Right renal cortex interstitium (tissue), 3 donors: ENCODE measurements around the gene PLA2G7. TPM values are rescaled to one million over a fixed set of nuclear protein-coding genes. Genes with fewer than 3 reads are reported as not detected.

Source experiments
- DNase-seq, 3 donors: peaks; one replicate each; pipeline ENCODE4 v3.0.0-alpha.2; 2013; ENCODE audit warnings: low read depth in 3 of 3, low spot score in 2 of 3
- polyA plus RNA-seq, 3 donors: library from polyadenylated mRNA; unstranded; fragments of 120-200 nt; gene quantifications; one replicate each; pipeline ENCODE4 v1.2.1, GENCODE V29; 2013; ENCODE audit not compliant: insufficient read length in 3 of 3

Gene PLA2G7
- polyA plus RNA-seq, 3 donors, result 2.6 to 3.1 (median 2.9) TPM

GRCh38 chr6:46690141-46690755, 44.9 kb downstream of the PLA2G7 start:
- DNase-seq, result no peak

- no peak for DNase-seq
Measured at GRCh38 chr6:46689657-46690056, 45.5 kb downstream of the PLA2G7 start.

GRCh38 chr6:46688966-46689335, 46.2 kb downstream of the PLA2G7 start:
- no peak for DNase-seq

- no peak for DNase-seq
Measured at GRCh38 chr6:46688117-46688965, 46.8 kb downstream of the PLA2G7 start.

GRCh38 chr6:46687619-46688097, 47.5 kb downstream of the PLA2G7 start, which contains the start of gene TDRD6:
Gene TDRD6, plus strand, starts transcription at chr6:46687885. Its CDS starts 244 bp downstream, at chr6:46688129.
- DNase-seq, result no peak

GRCh38 chr6:46684771-46685170, 50.4 kb downstream of the PLA2G7 start:
- DNase-seq, result no peak

- no peak for DNase-seq
Measured at GRCh38 chr6:46677314-46677654, 57.9 kb downstream of the PLA2G7 start.

GRCh38 chr6:46676604-46677313, 58.4 kb downstream of the PLA2G7 start:
- DNase-seq, result no peak

GRCh38 chr6:46674410-46674809, 60.8 kb downstream of the PLA2G7 start:
- no peak for DNase-seq

- no peak for DNase-seq
Measured at GRCh38 chr6:46667377-46667776, 67.8 kb downstream of the PLA2G7 start.

- DNase-seq, result no peak
Measured at GRCh38 chr6:46661483-46661882, 73.7 kb downstream of the PLA2G7 start.

- no peak for DNase-seq
Measured at GRCh38 chr6:46657642-46658041, 77.5 kb downstream of the PLA2G7 start.

GRCh38 chr6:46655803-46656202, 79.4 kb downstream of the PLA2G7 start:
- no peak for DNase-seq

Other genes with a start within 250 kb of the PLA2G7 start
- 10 to 100 TPM; 26.8 to 27.8 (median 27.5) TPM for gene RCAN2, start 243.9 kb downstream of the PLA2G7 start, polyA plus RNA-seq
- 1 to 10 TPM; 7.9 to 9.3 (median 9.3) TPM for gene CYP39A1, start 82.6 kb downstream of the PLA2G7 start, polyA plus RNA-seq
- 10 to 100 TPM; 31.0 to 36.9 (median 31.1) TPM for gene SLC25A27, start 82.4 kb downstream of the PLA2G7 start, polyA plus RNA-seq
- gene TDRD6, start 47.5 kb downstream of the PLA2G7 start, polyA plus RNA-seq, result 1 to 10 TPM; 1.4 to 2.5 (median 1.7) TPM
- not detected for gene ANKRD66, start 11.6 kb upstream of the PLA2G7 start, polyA plus RNA-seq
- not detected for gene MEP1A, start 58.0 kb upstream of the PLA2G7 start, polyA plus RNA-seq
- 10 to 100 TPM; 31.0 to 34.0 (median 32.4) TPM for gene ADGRF5, start 186.6 kb upstream of the PLA2G7 start, polyA plus RNA-seq